Testis (tissue), 2 donors: ENCODE data around the gene PTTG2.

ENCODE experiments used
- POLR2A ChIP-seq: fragments of 450-650 bp; IDR thresholded peaks from one replicate; pipeline ENCODE4 v1.6.1; 2017; ENCODE audit warnings: antibody characterized with exemption, mild to moderate bottlenecking, moderate library complexity
- TF ChIP-seq, protein P1 (sequence below), 3 experiments: fragments of 450-650 bp in 2 of 3; fragments of 200-600 bp in 1 of 3; sonication (generic) in 1 of 3; IDR thresholded peaks; one replicate each; pipeline ENCODE4 v1.5.1; 2016 to 2019; ENCODE audit warnings: antibody characterized with exemption in 3 of 3, mild to moderate bottlenecking in 2 of 3, moderate library complexity in 1 of 3

- no peak for TF ChIP-seq POLR2A
- TF ChIP-seq, protein P1, sequence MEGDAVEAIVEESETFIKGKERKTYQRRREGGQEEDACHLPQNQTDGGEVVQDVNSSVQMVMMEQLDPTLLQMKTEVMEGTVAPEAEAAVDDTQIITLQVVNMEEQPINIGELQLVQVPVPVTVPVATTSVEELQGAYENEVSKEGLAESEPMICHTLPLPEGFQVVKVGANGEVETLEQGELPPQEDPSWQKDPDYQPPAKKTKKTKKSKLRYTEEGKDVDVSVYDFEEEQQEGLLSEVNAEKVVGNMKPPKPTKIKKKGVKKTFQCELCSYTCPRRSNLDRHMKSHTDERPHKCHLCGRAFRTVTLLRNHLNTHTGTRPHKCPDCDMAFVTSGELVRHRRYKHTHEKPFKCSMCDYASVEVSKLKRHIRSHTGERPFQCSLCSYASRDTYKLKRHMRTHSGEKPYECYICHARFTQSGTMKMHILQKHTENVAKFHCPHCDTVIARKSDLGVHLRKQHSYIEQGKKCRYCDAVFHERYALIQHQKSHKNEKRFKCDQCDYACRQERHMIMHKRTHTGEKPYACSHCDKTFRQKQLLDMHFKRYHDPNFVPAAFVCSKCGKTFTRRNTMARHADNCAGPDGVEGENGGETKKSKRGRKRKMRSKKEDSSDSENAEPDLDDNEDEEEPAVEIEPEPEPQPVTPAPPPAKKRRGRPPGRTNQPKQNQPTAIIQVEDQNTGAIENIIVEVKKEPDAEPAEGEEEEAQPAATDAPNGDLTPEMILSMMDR (IDR thresholded peaks at IDR 0.05): no peak
These were observed 41.7 kb downstream of the PTTG2 start for GRCh38 chr4:38001927-38002326.
